Endometrial microvascular endothelial cells (primary cell): ENCODE results near the gene SNRNP70. TPM values are rescaled to one million over a fixed set of nuclear protein-coding genes. Genes with fewer than 3 reads are reported as not detected.
"Not testable (repeated sequence)": the region's sequence is repeated elsewhere in the genome, so short reads cannot be mapped to it uniquely, and the experiment has no call there.

Experiments used
- in situ Hi-C: cut with HindIII; loops from 2 replicates; pipeline ENCODE4 v1.10.0; 2017; ENCODE audit warnings: low sequenced_read_pairs, low pct_unique_long_range_greater_than_20kb; ENCODE audit errors: inconsistent ontology term
- total RNA-seq: library from RNA; depleted of rRNA; stranded (reverse); fragments of >200 nt; gene quantifications from one replicate; pipeline ENCODE4 v1.2.3, GENCODE V29; 2015; ENCODE audit errors: inconsistent ontology term

Gene SNRNP70
- total RNA-seq, 1 donor from 2014 or later: 260 TPM

DNA sequence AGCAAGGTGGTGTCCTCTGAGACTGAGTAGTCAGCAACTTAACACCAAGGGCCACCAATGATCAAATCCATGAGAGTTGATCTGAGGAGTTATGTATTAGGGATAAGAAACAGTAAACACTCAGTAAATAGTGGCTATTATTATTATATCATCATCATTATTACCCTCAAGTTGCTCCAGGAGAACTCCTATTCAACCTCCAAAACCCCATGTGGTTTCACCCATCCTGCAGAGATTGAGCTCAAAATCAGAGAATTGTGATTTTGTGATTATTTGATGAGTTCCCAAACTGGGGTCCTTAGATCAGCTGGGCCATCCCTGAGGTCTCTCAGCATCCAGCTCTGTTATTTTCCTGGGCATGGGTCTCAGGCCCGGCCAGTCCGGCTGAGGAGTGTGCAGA is 24.3 kb upstream of the SNRNP70 start:
- in situ Hi-C loops: no loop called here

DNA sequence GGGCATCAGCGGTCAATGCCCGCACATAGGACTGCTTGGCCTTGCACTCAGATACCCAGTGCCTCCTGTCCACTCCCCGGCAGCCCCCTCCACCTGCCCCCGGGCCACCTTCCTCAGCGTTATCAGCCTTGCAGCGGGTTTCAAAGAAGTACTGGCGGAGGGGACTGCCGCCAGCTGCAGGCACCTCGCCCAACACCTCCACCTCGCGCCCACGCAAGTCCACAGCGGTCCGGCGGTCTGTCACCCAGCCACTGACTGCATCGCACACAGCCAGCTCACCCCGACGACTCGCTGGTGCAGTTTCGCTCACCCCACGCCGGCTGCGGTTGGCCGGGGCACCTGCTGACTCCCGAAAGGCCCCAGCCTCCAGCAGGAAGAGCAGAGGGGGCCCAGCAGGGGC is 23.8 kb upstream of the SNRNP70 start:
- in situ Hi-C loops: no loop called here

DNA sequence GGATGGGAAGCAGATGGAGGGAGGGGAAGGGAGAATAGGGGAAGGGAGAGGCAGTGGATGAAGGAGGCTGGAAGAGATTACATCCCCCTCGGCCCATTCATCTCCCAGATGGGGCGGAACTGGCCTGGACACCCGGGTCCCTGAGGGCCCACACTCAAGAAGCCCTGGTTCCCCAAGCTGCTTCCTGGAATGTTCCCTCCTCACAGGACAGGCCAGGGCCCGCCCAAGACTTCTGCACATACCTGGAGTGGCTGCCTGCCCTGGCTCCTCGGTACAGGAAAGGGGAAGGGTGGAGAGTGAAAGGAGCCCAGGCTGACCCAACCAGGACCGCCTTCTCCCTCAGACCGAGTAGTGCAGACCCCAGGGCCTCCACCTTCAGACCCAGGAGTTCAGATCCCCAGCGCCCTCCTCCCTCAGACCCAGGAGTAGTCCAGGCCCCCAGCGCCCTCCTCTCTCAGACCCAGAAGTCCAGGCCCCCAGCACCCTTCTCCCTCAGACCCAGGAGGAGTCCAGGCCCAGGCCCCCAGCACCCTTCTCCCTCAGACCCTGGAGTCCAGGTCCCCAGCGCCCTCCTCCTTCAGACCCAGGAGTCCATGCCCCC is 21.1 kb upstream of the SNRNP70 start:
- in situ Hi-C loops: no loop called here

DNA sequence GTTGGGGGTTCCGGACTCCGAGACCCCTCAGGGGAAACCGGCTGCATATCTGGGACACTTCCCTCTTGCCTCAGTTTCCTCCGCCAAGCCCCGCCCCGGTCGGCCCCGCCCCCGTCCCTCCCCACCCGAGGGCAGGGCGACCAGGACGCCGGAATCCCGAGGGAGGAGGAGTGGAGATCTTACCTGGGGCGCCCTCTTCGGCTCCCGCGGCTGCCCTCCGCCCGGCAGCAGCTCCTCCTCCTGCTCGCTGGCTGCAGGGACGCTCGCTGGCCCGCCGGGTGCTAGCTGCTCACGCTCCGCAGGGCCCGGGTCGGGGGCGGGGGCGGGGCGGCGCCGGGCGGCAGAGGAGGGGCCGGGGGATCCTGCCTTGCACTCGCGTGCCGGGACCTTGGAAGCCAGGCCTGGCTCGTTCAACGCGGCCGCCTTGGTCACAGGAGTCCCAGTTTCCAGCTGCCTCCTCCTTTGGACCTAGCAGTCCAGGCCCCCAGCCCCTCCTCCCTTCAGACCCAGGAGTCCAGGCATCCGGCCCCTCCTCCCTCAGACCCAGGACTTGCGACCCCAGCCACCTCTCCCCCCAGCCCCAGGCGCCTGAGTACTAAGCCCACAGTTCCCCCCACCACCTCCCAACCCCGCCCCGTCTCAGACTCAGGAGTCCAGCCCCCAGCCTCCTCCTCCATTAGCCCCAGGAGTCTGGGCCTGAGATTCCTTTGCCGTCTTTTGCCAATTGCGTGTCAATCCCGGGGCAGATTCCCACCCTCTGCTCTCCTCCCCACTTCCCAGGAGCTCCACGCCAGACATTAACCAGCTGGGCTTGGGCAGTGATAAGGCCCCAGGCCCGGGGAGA is 20.3 kb upstream of the SNRNP70 start, which contains the start of gene NTF4:
Gene NTF4 (minus strand): TSS at position 51 of the 844 bp plus-strand sequence. CDS start 2,821 bp downstream, outside the sequence.
- in situ Hi-C loops: no loop called here

DNA sequence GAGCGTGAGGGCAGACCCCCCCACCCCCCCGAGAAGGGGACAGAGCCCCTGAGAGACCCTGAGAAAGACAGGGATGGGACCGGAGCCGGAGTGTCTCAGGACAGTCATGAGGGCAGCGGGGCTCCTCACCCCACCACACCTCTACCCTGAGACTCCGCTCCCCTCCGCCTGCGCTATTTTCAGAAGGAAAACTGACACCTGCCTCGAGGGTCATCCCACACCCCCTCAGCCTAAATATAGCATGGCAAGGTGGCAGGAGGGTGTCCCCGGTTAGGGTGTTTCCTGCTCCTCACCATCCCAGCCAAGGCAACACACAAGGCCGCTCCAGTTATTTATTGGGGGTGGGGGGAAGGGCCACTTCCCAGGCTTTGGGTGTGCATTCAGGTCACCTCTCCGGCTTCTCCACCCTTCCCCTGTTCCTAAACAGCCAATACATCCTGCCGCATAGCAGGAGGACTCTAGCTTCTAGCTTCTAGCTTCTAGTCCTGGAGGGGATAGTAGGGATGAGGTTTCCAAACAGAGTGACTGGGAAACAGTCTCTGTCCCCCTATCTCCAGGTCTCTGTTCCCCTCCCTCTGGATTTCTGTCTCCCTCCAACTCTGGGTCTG is 19.2 kb upstream of the SNRNP70 start:
- in situ Hi-C loops: no loop called here

DNA sequence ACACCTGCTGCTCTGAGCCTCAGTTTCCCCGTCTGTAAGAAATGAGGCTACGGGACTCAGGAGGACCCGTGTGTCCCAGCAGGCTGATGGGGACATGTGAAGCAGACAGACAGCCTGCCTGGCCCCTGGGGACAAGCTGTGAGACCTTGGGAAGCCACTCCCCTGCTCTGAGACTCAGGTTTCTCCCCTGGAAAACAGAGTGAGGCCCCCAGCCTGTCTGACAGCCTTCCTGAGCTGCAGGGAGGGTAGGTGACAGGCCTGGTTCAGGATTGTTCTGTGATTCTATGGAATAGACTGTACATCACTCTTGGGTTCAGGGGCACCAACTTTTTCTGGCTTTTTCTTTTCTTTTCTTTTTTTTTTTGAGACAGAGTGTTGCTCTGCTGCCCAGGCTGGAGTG is 17.7 kb upstream of the SNRNP70 start:
- in situ Hi-C loops: no loop called here

DNA sequence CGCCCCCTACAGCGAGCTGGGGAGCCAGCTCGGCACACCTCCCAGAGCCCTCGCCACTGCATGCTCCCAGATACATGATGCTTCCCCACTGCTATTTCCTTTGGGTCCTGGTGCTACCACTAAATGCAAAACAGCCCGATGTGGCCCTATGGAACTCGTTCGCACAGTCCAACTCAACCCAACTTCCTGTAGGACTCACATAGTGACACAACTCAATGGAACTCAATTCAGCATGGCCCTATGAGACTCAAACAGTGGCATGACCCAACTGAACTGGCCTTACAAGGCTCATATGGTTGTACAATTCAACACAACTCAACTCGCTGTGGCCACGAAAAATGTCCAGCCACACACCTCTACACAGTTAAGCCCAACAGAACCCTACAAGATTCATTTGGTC is 16.2 kb upstream of the SNRNP70 start:
- in situ Hi-C loops: no loop called here

DNA sequence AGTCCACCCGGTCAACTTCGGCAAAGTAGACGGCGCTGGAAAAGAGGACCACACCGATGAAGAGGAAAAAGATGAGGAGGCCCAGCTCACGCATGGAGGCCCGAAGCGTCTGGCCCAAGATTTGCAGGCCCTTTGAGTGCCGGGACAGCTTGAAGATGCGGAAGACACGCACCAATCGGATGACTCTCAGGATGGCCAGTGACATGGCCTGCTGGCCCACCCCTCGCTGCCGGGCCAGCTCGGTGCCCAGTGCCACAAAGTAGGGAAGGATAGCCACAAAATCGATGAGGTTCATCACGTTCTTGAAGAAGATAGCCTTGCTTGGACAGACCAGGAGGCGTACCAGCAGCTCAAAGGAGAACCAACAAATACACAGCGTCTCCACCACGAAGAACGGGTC is 14.8 kb upstream of the SNRNP70 start:
- in situ Hi-C loops: no loop called here

DNA sequence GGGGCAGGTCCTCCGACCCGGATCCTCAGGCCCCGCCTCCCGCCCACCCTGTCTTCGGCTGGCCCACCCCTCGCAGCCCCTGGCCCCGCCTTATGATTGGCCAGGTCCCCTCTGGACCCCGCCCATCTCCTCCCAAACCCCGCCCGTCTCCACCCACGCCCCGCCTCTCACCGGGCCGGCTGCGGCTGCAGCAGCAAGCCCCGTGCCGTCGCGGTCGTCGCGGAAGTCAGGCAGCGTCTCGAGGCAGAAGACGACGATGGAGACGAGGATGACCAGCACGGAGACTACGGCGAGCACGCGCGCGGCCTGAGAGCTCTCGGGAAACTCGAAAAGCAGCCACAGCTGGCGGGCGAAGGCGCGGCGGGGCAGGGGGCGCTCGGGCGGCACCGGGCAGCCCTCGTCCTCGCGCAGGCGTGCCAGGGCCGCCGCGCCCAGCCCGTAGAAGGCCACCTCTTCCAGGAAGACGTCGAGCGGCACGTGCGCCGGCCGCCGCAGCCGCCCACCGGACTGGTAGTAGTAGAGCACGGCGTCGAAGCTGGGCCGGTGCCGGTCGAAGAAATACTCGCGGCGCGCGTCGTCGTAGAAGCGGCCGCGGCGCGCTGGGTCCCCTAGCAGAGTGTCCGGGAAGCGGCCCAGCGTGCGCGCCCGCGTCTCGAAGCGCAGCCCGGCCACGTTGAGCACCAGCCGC is 13.2 kb upstream of the SNRNP70 start:
- in situ Hi-C loops: no loop called here

DNA sequence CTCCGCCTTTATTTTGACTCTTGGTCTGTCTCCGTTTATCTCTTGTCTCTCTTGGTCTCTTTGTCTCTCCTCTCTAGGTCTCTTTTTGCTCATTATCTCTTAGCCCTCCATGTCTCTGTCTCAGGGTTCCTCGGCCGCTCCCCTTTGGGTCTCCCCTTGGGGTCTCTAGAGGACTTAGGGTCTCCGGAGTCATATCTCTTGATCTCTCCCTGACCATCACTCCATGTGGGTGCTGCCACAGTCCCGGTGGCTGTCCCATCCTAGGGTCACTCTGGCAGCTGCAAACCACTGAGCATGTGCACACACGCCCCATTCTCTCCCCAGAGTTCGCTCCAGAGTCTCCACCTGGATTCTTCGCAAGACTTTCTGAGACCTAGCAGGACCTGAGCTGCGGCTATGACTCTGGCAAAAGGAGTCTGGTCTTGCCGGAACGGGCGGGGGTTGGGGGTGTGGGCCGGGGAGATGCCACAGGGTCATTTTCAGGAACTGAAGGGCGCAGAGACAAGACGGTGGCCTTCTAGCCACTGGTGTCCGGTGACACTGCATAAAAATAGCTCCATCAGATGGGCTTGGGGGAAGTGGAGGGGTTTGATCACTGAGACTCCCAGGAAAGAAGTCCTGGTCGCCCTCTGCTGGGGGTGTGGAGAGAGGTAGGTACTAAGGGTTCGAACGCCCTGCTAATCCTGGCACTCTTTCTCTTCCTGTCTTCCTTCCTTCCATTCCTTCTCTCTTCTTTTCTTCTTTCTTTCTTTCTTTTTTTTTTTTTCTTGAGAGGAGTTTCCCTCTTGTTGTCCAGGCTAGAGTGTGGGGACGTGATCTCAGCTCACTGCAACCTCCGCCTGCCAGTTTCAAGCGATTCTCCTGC is 11.5 kb upstream of the SNRNP70 start:
- in situ Hi-C loops: no loop called here

DNA sequence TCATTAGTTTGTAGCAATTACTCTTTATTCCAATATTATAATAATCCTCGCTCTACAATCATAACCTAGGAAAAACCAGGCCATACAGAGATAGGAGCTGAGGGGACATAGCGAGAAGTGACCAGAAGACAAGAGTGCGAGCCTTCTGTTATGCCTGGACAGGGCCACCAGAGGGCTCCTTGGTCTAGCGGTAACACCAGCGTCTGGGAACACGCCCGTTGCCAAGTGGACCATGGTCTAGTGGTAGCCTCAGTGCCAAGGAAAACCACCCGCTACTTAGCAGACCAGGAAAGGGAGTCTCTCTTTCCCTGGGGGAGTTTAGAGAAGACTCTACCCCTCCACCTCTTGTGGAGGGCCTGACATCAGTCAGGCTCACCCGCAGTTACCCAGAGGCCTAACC is 10.4 kb upstream of the SNRNP70 start:
- in situ Hi-C loops: not testable (repeated sequence)

DNA sequence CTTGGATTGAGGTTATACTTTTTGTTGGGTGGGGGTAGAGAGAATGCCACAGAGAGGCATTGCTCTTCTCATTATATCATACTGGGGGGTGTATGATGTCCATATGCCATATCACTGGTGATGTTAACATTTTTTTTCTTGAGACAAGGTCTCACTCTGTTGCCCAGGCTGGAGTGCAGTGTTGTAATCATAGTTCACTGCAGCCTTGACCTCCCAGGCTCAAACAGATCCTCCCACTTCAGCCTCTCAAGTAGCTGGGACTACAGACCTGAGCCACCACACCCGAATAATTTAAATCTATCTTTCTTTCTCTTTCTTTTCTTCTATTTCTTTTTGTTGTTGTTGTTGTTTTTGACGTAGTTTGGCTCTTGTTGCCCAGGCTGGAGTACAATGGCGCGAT is 4.9 kb upstream of the SNRNP70 start:
- in situ Hi-C loops: no loop called here

DNA sequence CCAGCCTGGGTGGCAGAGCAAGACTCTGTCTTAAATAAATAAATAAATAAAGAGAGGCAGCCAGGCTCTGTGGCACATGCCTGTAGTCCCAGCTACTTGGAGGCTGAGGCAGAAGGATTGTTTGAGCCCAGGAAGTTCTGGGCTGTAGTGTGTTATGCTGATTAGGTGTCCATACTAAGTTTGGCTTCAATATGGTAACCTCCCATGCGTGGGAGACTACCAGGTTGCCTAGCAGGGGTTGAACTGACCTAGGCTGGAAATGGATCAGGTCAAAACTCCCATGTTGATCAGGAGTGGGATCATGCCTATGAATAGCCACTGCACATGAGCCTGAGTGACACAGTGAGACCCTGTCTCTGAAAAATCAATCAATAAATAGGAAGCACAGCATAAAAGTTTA is 4.0 kb upstream of the SNRNP70 start:
- in situ Hi-C loops: no loop called here

DNA sequence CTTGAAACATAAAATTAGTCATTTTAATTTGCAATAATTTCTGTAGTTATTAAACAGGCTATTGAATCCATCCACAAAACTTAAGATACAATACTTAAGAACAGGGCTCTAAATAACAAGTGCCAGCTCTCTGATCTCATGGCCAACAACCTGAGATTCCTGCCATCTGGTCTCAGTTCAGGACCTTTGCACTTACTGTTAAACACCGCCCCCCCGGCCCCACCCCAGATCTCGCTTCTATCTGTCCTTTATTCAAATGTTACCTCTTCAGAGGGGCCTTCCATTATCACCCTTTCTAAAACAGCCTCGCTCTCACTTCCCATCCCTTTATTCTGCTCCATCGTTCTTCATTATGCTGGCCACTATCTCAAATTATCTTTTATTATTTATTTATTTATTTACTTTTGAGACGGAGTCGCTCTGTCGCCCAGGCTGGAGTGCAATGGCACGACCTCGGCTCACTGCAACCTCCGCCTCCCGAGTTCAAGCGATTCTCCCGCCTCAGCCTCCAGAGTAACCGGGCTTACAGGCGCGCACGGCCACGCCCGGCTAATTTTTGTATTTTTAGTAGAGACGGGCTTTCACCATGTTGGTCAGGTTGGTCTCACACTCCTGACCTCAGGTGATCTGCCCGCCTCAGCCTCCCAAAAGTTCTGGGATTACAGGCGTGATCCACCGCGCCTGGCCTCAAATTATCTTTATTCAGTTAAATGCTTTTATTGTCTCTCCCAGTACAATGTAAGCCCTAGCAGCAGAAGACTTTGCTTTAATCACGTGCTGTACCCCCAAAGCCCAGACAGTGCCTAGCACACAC is 838 bp upstream of the SNRNP70 start:
- in situ Hi-C loops: no loop called here

DNA sequence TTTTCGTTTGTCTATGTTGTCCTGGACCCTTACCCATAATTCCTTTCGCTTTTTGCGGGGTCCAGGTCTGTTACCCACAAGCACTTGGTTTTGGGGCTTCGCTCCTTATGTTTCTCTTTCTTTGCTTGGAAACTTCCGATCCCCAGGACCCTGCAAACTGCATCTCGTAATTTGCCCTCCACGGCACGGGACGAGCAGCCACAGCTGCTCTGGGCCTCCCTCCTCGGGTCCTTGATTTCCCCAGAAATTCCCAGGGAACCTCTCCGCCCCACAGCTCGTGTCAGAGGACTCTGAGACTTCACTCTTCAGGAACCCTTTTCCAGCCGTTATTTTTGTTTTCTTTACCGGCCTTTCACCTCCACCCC is 599 bp downstream of the SNRNP70 start:
- in situ Hi-C loops: no loop called here

DNA sequence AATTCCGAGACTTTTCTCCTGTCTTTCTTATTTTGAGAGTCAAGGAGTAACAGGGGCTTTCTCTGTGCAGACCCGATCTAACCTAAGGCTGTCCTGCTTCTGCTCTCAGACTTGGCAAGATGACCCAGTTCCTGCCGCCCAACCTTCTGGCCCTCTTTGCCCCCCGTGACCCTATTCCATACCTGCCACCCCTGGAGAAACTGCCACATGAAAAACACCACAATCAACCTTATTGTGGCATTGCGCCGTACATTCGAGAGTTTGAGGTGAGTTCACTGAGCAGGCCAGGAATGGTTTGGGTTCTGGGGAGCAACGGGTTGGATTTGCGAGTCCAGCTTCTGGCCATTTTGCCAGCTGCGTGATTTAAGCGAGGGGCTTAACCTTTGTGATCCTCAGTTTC is 1.0 kb downstream of the SNRNP70 start:
- in situ Hi-C loops: no loop called here

DNA sequence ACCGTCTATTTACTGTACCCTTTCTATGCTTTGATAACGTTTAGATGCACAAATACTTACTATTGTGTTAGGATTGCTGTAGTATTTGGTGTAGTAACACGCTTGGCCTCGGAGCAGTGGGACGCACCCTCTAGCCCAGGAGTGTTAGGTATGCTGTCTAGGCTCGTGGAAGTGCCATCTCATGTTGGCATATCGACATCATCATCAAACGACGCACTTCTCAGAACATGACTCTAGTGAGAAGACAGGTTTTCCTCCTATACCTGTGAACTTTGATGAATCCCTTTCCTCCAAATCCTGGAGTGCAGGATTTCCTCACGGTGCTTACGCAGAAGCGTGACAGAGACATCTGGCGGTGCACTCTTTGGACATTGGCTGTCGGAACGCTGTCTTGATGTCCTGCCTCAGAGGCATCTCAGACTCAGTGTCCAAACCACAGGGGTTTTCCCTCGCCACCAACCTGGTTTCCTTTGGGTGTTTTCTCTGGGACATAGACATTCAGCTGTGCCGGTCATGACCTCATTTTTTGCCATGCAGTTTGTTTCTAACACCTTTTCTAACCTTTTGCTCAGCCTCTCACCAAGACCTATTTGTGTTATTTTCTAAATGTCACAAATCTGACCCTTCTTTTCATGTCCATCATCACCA is 6.3 kb downstream of the SNRNP70 start:
- in situ Hi-C loops: no loop called here

DNA sequence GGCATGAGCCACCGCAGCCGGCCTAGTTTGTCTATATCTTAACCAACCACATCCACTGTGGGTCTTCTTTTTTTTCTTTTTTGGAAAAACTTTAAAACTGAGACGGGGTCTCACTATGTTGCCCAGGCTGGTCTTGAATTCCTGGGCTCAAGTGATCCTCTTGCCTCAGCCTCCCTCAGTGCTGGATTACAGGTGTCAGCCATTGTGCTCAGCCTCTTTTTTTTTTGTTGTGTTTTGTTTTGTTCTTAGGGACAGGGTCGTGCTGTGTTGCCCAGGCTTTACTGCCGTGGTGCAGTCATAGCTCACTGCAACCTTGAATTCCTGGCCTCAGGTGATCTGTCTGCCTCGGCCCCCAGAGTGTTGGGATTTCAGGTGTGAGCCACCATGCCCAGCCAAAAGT is 7.4 kb downstream of the SNRNP70 start:
- in situ Hi-C loops: no loop called here
